Panc1 (cell line): Measurements from ENCODE around the gene GABRR2. TPM values are rescaled to one million over a fixed set of nuclear protein-coding genes. Genes with fewer than 3 reads are reported as not detected.
"Not testable (repeated sequence)": the region's sequence is repeated elsewhere in the genome, so short reads cannot be mapped to it uniquely, and the experiment has no call there.

Experiments
- ATAC-seq: fragments of 200-7000 bp; cut with Tn5 transposase; 2 replicates; pipeline ENCODE4 v1.9.1; 2020; ENCODE audit warnings: mild to moderate bottlenecking, moderate library complexity
- BruUV-seq: library from RNA; stranded (reverse); fragments of 400-500 nt; replicated peaks from 2 replicates; lab custom pipeline; 2021; lab: Mats Ljungman, UMichigan
- CTCF ChIA-PET: fragments of 300-600 bp; sonication (Branson Sonifier 250); formaldehyde crosslinking; loops from one replicate; lab custom pipeline; 2022; ENCODE audit warnings: antibody characterized with exemption; lab: Charles Lee
- POLR2A ChIA-PET: fragments of 300-600 bp; sonication (Branson Sonifier 250); formaldehyde crosslinking; loops from one replicate; lab custom pipeline; 2022; ENCODE audit warnings: antibody characterized with exemption; lab: Charles Lee
- DNase-seq: peaks from one replicate; pipeline ENCODE4 v3.0.0-alpha.2; 2010; ENCODE audit warnings: low read depth, low spot score
- H3K27ac ChIP-seq: 2 replicates; pipeline ENCODE4 v1.5.1; 2011; ENCODE audit warnings: mild to moderate bottlenecking, low read length, inconsistent platforms
- H3K27me3 ChIP-seq: fragments of 200-500 bp; sonication (Bioruptor generic); 2 replicates; pipeline ENCODE4 v1.6.0; 2014; ENCODE audit warnings: low read length, inconsistent platforms; ENCODE audit not compliant: control insufficient read depth, insufficient read depth
- H3K36me3 ChIP-seq: fragments of 200-500 bp; sonication (Bioruptor generic); 2 replicates; pipeline ENCODE4 v1.5.1; 2014; ENCODE audit warnings: inconsistent platforms, mild to moderate bottlenecking, low read length, moderate library complexity; ENCODE audit not compliant: control insufficient read depth, insufficient read depth
- H3K4me1 ChIP-seq: 2 replicates; pipeline ENCODE4 v1.5.1; 2011; ENCODE audit warnings: inconsistent platforms, mild to moderate bottlenecking, low read length, moderate library complexity; ENCODE audit not compliant: control insufficient read depth, insufficient read depth
- H3K4me3 ChIP-seq, 2 experiments: 2 replicates each; pipeline ENCODE4 v1.5.1; 2011 to 2012; ENCODE audit warnings: low read depth in 2 of 2, low read length in 2 of 2, mild to moderate bottlenecking in 2 of 2, inconsistent platforms in 1 of 2, moderate library complexity in 1 of 2
- H3K9me3 ChIP-seq: fragments of 200-500 bp; sonication (Bioruptor generic); 2 replicates; pipeline ENCODE4 v1.5.1; 2014; ENCODE audit warnings: low read depth, mild to moderate bottlenecking, inconsistent platforms, low read length, moderate library complexity; ENCODE audit not compliant: control insufficient read depth, insufficient read depth
- CTCF ChIP-seq: fragments of 450-650 bp; IDR thresholded peaks from 2 replicates; pipeline ENCODE4 v1.5.1; 2017; ENCODE audit warnings: mild to moderate bottlenecking
- POLR2AphosphoS5 ChIP-seq: IDR thresholded peaks from 2 replicates; pipeline ENCODE4 v1.6.1; 2012; ENCODE audit warnings: mild to moderate bottlenecking, low read depth, low read length, moderate library complexity
- SIN3A ChIP-seq: IDR thresholded peaks from 2 replicates; pipeline ENCODE4 v1.6.1; 2012; ENCODE audit warnings: low read depth, mild to moderate bottlenecking, low read length, moderate library complexity, borderline replicate concordance; ENCODE audit not compliant: insufficient read depth
- TCF7L2 ChIP-seq: IDR thresholded peaks from 2 replicates; pipeline ENCODE4 v1.6.1; 2011; ENCODE audit warnings: mild to moderate bottlenecking, low read depth, low read length, inconsistent platforms
- in situ Hi-C: cut with HindIII; loops from 2 replicates; pipeline ENCODE4 v1.10.0; 2016; ENCODE audit warnings: low sequenced_read_pairs, low pct_unique_long_range_greater_than_20kb
- intact Hi-C: fragments of 100-400 bp; cut with micrococcal nuclease; formaldehyde crosslinking; loops from one replicate; pipeline ENCODE4 v1.10.0; 2022; ENCODE audit not compliant: unreplicated experiment
- total RNA-seq: library from RNA; stranded (reverse); gene quantifications from one replicate; pipeline ENCODE4 v1.2.1, GENCODE V29; 2021; ENCODE audit not compliant: unreplicated experiment

GABRR2 gene
- total RNA-seq, 1 experiment from 2014 or later: 0.18 TPM

GRCh38 chr6:89295981-89296380 lies 19.1 kb downstream of the GABRR2 start:
- Histone ChIP-seq H3K27me3 (no peaks in the 10 kb centered on the region), H3K27ac (no peak overlapping the region), H3K9me3 (no peaks in the 10 kb centered on the region), H3K4me3 (no peak overlapping the region), H3K36me3 (no peaks in the 10 kb centered on the region), H3K4me1 (peaks cover 18% of the 10 kb centered on the region)
- BruUV-seq: no TSS peak
- ATAC-seq: no peak
- ChIA-PET POLR2A (no interaction called here), CTCF (no interaction called here)
- no peak for TF ChIP-seq SIN3A
- no peak for TF ChIP-seq CTCF
- no peak for TF ChIP-seq TCF7L2
- DNase-seq: no peak
- in situ Hi-C loops (no loop called here), intact Hi-C loops (no loop called here)

GRCh38 chr6:89295116-89295515 lies 20.0 kb downstream of the GABRR2 start:
- CTCF ChIA-PET, in situ Hi-C loops, BruUV-seq, intact Hi-C loops, H3K36me3 ChIP-seq, POLR2A ChIA-PET, ATAC-seq, H3K27me3 ChIP-seq, H3K27ac ChIP-seq, DNase-seq, H3K9me3 ChIP-seq, H3K4me3 ChIP-seq: not testable (repeated sequence)
- peaks cover 18% of the 10 kb centered on the region for H3K4me1 ChIP-seq

- CTCF ChIA-PET: no interaction called here
Observed at GRCh38 chr6:89291256-89291819, 23.8 kb downstream of the GABRR2 start.

More at GRCh38 chr6:89291256-89291819, 23.8 kb downstream of the GABRR2 start:
- in situ Hi-C loops: no loop called here
- no TSS peak for BruUV-seq
- Histone ChIP-seq H3K27me3 (no peaks in the 10 kb centered on the region), H3K36me3 (no peaks in the 10 kb centered on the region), H3K9me3 (no peaks in the 10 kb centered on the region), H3K4me3 (no peak overlapping the region), H3K4me1 (no peaks in the 10 kb centered on the region; the same call in 1 of the 2 replicates), H3K27ac (no peak overlapping the region)
- DNase-seq: no peak
- POLR2A ChIA-PET: no interaction called here
- intact Hi-C loops: no loop called here
- TF ChIP-seq POLR2AphosphoS5 (no peak), CTCF (no peak)
- no peak for ATAC-seq
